Cortex of kidney (tissue), 1 donor: Measurements from ENCODE around the gene THOC3.
"Not testable (repeated sequence)": the region's sequence is repeated elsewhere in the genome, so short reads cannot be mapped to it uniquely, and the experiment has no call there.

Experiments used
- DNase-seq: peaks from one replicate; lab custom pipeline; 2025; lab: John Stamatoyannopoulos, UW

The THOC3 gene, protein sequence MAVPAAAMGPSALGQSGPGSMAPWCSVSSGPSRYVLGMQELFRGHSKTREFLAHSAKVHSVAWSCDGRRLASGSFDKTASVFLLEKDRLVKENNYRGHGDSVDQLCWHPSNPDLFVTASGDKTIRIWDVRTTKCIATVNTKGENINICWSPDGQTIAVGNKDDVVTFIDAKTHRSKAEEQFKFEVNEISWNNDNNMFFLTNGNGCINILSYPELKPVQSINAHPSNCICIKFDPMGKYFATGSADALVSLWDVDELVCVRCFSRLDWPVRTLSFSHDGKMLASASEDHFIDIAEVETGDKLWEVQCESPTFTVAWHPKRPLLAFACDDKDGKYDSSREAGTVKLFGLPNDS

DNA sequence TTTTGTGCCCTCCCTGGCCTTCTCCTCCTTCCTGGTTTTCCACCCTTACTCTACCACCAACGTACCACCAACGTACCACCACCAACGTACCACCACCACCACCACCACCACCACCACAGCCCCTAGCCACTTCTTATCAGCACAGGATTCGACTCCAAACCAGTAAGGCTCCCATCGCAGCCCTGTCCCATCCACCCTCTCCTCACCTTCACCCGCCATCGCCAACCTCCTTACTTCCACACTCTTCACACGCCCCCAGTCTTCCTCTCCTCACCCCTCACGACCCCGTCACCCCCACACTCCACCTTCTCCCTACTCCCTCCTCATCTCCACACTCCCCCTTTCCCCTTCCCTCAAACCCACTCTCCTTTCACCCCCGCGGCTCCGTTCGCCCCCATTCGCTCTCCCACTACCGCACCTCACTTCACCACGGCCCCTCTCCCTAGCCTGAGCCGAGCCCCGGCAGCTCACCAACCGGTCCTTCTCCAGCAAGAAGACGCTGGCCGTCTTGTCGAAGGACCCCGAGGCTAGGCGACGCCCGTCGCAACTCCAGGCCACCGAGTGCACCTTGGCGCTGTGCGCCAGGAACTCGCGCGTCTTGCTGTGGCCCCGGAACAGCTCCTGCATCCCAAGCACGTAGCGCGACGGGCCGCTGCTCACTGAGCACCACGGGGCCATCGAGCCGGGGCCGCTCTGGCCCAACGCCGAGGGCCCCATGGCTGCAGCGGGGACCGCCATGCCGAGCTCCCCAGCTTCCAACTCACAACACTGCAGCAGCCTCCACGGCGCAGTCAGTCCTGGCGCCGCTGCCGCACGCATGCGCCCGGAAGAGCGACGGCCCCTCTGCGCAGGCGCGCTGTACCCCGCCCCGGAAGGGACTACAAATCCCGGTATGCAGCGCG, at the start of gene THOC3:
THOC3 (minus strand) TSS at position 845 of the 902 bp plus-strand sequence; CDS start at position 738, 107 bp downstream.
- not testable (repeated sequence) for DNase-seq

GRCh38 chr5:176017324-176017723, 49.2 kb upstream of the THOC3 start:
- DNase-seq, result not testable (repeated sequence)

GRCh38 chr5:176014360-176014759, 46.2 kb upstream of the THOC3 start:
- DNase-seq, result not testable (repeated sequence)

DNA sequence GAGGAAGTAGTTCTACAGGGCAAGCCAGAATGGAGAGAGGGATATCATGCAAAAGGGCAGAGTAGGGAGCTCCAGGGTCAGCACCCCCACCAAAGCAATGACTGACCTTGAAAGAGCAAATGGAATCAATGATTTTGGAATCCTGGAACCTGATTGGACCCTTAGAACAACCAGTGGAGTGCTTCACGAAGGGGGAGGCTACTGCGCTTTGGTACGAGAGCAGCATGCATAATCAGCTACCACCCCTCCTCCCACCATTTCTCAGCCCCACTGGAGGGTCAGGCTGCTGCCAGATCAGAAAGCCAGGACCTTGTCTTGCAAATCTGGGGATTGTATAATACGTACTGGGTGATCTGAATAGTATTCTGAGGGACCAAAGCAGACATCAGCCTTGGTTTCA, 43.0 kb upstream of the THOC3 start:
- not testable (repeated sequence) for DNase-seq

- DNase-seq, result not testable (repeated sequence)
These were observed 42.1 kb upstream of the THOC3 start for GRCh38 chr5:176010202-176010601.

GRCh38 chr5:176007220-176007619, 39.1 kb upstream of the THOC3 start:
- DNase-seq, result not testable (repeated sequence)

DNA sequence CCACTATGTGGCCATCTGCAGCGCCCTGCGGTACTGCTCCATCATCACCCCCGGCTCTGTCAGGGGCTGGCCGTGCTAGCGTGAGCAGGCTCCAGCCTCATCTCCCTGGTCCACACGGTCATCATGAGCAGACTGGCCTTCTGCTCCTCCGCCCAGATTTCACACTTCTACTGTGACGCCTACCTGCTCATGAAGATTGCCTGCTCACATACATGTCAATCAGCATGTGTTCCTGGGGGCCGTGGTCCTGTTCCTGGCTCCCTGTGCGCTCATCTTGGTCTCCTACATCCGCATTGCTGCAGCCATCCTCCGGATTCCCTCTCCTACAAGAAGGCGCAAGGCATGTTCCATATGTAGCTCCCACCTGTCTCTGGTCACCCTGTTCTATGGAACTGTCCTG, 38.7 kb upstream of the THOC3 start:
- DNase-seq, result not testable (repeated sequence)

DNA sequence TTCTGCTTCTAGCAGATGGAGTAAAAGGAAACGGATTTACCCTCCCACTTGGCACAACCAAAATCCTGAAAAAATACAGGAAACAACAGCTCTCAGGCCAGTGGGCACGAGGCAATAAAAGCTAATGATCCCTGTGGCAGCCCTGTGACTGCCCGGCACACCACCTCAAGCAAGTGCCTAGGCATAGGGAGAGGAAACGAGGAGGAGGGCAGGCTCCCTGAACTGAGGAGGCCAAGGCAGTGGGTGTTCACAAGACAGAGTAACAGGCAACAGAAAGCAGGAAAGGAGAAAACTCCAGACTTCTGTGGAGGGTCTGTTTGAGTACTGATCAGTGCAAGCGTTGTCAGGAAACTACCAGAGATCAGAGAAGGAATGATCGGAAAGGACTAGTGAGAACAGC, 29.9 kb upstream of the THOC3 start:
- not testable (repeated sequence) for DNase-seq

DNA sequence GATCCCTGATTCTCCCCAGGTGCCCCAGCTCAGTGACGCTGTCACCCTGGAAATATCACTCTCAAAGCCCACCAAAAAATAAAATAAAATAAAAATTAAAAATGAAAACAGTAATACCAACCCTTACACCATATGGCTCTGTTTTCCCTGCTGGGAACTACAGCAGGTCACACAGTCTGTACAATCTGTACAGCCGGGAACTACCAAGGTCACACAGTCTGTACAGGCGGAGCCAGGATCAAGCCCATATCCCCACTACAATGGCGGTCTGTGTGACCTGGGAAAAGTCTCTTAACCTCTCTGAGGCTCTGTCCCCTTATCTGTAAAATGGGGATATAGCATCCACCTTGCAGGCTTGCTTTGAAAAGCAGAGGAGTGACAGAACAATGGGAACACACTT, 29.4 kb upstream of the THOC3 start:
- not testable (repeated sequence) for DNase-seq

GRCh38 chr5:175996791-175997190, 28.7 kb upstream of the THOC3 start:
- DNase-seq, result not testable (repeated sequence)

DNA sequence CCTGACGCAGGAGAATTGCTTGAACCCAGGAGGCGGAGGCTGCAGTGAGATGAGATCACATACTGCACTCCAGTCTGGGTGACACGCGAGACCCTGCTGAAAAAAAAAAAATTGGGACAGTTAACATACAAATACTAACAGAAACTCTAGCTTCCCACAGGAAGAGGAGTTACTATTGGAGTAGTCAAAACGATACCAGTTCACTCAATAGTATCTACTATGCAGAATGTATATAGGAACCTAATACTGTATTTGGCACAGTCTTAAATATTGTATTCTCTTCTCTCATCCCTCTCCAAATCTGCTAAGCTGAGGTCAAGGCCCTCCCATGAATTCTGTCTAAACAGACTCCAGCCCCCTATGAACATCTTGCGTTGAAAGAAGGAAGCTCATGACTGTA, 27.4 kb upstream of the THOC3 start:
- DNase-seq, result not testable (repeated sequence)

GRCh38 chr5:175979371-175979995, 11.4 kb upstream of the THOC3 start:
- not testable (repeated sequence) for DNase-seq

- DNase-seq, result not testable (repeated sequence)
These were observed 266 bp upstream of the THOC3 start for GRCh38 chr5:175968381-175968780.

DNA sequence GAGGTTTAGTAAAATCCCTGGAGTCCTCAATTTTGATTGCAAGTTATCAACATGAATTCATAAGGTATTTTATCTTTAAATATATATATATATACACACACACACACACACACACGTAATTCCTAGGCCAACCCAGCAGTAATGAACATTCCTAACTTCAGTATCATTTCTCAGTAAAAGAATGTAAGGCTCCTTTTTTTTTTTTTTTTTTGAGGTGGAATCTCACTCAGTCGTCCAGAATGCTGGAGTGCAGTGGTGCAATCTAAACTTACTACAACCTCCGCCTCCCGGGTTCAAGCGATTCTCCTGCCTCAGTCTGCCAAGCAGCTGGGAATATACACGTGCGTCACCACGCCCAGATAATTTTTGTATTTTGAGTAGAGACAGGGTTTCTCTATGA, 5.8 kb downstream of the THOC3 start:
- DNase-seq, result not testable (repeated sequence)

GRCh38 chr5:175960228-175960627, 7.9 kb downstream of the THOC3 start:
- DNase-seq, result not testable (repeated sequence)

GRCh38 chr5:175958515-175958914, 9.6 kb downstream of the THOC3 start:
- not testable (repeated sequence) for DNase-seq

DNA sequence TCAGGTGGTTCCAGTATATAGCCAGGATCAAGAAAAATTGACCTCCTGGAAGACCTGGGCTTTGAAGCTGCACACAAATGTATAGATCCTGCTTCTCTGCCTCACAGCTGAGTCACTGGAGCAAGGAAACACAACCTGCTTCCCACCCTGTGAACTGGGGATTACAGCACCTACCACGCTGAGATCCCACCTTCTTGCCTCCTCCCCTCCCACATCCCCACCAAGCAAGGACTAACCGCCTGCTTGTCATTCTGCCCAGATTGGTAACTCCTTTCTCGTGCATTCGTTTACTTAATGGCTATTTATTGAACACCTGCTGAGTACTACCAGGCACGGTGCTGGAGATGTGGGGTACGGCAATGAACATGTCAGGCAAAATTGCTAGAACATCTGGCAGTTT, 14.0 kb downstream of the THOC3 start:
- not testable (repeated sequence) for DNase-seq

GRCh38 chr5:175952810-175953209, 15.3 kb downstream of the THOC3 start:
- not testable (repeated sequence) for DNase-seq

DNA sequence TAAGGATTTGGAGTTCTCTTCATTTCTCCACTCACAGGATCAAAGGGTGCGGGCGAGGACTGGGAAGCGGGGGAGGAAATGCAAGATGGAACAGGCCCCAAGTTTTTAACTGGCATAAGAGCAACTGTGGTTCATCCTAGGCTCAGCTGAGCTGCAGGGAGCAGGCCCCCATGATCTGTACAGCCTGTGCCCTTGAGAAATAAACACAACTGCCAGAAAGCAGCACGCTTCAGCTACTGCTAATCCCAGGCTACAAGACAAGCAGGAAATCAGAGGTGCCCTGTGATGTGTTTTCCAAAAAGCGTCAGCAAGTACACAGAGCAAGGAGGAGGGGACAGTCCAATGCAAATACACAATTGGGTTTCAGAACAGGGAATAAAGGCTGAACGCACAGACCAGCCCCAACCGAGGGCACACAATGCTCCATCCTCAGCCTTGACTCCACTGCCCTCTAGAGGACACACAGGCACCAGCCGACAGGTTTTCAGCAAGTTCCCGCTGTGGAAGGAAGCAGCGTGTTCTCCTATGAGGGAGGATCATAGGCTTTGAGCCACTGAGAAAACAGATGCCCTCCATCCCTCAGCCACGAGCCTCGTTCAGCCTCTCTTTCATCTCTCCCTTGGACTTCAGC, 16.7 kb downstream of the THOC3 start:
- DNase-seq, result not testable (repeated sequence)

GRCh38 chr5:175948329-175949108, 19.6 kb downstream of the THOC3 start:
- not testable (repeated sequence) for DNase-seq

DNA sequence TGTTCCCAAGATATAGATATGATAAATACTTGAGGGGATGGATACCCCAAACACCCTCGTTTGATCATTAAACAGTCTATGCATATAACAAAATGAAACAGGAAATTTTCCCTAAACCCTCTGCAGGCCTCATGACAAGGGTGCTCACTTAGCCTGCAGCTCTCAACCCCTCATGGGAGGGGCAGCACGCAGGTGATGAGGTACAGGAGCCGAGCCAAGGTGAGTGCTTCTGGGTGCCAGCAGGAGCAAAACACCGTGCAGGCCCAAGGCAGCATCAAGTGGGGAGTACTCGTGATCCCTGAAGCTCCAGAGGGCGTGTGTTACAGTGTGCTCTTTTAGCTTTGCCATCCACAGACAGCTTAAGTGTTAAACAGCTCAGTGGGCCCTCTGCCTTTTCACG, 24.9 kb downstream of the THOC3 start:
- not testable (repeated sequence) for DNase-seq
